GM19193 (cell line): ENCODE measurements around the gene MYO9B.

Experiments
- POLR2A ChIP-seq: IDR thresholded peaks from 4 replicates; pipeline ENCODE4 v1.6.1; 2011; ENCODE audit not compliant: insufficient read depth, insufficient read length; ENCODE audit errors: extremely low read depth

The MYO9B gene

DNA sequence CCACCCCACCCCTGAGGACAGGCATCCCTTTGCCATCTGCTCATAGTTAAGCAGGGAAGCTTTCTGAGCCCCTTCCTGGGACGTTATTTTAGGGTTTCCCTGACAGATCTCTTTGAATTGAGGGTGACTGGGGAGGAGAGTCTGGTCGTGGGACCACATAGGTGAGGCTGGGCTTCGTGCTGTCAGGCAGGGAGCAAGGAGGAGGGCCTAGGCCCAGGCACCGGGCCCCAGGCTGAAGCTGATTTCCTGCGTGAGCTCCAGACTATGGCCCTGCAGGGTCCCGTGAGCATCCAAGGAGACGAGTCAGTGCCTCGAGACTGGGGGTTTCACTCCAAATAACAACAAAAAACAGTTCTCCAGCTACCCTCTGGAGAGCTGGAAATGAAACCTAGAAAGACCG lies 60.4 kb downstream of the MYO9B start:
- TF ChIP-seq POLR2A, result no peak

GRCh38 chr19:17136617-17137016 lies 61.0 kb downstream of the MYO9B start:
- TF ChIP-seq POLR2A, result no peak

DNA sequence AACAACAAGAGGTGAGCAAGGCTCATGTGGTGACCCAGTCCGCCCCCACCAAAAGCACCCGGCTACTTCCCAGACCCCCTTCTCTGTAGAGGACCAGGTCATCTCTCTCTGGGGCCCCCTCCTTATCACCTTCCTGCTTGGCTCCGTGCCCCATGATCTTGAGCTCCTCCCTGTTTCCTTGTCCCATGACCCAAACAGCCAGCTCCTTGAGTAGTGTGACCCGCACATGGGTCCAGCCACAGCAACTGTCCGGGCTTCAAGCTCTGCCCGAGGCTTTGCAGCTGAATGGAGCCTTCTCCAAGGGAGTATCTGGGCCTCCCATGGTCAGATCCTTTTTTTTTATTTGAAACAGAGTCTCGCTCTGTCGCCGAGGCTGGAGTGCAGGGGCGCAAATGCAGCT lies 61.8 kb downstream of the MYO9B start:
- TF ChIP-seq POLR2A, result no peak

- TF ChIP-seq POLR2A, result no peak
These were observed 63.5 kb downstream of the MYO9B start for GRCh38 chr19:17138937-17139598.

GRCh38 chr19:17145546-17146497 lies 70.2 kb downstream of the MYO9B start:
- TF ChIP-seq POLR2A, result no peak

GRCh38 chr19:17148130-17148529 lies 72.6 kb downstream of the MYO9B start:
- TF ChIP-seq POLR2A, result no peak

GRCh38 chr19:17149393-17150135 lies 74.0 kb downstream of the MYO9B start:
- no peak for TF ChIP-seq POLR2A

DNA sequence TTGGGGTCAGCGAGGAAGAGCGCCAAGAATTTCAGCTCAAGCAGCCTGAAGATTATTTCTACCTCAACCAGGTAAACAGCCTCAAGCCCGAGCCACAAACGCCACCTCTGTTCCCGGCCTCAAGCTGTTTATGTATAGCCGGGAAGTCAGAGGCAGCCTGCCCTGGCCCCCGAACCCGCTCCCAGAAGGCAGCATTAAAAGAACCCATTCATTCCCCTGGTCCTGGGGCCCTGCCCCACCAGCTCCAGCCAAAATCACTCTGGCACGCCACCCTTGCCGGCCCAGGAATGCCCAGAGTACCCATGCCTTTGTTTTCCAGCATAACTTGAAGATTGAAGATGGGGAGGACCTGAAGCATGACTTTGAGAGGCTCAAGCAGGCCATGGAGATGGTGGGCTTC lies 78.4 kb downstream of the MYO9B start:
- no peak for TF ChIP-seq POLR2A

DNA sequence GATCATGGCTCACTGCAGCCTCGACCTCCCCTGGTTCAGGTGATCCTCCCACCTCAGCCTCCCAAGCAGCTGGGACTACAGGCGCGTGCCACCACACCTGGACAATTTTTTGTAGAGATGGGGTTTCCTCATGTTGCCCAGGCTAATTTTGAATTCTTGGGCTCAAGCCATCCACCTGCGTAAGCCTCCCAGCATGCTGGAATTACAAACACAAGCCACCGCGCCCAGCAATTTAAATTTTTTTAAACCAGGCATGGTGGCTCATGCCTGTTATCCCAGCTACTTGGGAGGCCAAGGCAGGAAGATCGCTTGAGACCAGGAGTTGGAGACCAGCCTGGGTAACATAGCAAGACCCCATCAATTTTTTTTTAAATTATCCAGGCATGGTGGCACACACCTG lies 79.7 kb downstream of the MYO9B start:
- no peak for TF ChIP-seq POLR2A

DNA sequence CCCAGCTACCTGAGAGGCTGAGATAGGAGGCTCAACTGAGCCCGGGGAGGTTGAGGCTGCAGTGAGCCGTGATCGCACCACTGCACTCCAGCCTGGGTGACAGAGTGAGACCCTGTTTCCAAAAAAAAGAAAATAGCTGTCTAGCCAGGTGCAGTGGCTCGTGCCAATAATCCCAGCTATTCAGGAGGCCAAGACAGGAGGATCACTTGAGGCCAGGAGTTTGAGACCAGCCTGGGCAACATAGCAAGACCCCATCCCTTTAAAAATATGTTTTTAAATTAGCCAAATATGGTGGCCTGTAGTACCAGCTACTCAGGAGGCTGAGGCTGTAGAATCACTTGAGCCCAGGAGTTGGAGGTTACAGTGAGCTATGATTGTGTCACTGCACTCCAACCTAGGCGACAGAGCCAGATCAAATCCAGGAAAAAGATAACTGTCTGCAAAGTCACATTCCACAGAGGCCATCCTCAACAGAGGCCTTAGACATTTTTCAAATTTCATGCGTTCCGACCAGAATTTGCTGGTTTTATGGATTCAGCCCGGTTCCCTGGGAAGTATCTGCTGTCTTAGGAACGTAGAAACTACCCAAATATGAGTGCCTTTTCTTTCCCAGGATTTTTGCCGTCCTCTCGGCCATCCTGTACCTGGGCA lies 80.8 kb downstream of the MYO9B start:
- TF ChIP-seq POLR2A, result no peak

- TF ChIP-seq POLR2A, result no peak
These were observed 81.3 kb downstream of the MYO9B start for GRCh38 chr19:17156947-17157302.

- TF ChIP-seq POLR2A, result no peak
These were observed 83.0 kb downstream of the MYO9B start for GRCh38 chr19:17158584-17158983.

DNA sequence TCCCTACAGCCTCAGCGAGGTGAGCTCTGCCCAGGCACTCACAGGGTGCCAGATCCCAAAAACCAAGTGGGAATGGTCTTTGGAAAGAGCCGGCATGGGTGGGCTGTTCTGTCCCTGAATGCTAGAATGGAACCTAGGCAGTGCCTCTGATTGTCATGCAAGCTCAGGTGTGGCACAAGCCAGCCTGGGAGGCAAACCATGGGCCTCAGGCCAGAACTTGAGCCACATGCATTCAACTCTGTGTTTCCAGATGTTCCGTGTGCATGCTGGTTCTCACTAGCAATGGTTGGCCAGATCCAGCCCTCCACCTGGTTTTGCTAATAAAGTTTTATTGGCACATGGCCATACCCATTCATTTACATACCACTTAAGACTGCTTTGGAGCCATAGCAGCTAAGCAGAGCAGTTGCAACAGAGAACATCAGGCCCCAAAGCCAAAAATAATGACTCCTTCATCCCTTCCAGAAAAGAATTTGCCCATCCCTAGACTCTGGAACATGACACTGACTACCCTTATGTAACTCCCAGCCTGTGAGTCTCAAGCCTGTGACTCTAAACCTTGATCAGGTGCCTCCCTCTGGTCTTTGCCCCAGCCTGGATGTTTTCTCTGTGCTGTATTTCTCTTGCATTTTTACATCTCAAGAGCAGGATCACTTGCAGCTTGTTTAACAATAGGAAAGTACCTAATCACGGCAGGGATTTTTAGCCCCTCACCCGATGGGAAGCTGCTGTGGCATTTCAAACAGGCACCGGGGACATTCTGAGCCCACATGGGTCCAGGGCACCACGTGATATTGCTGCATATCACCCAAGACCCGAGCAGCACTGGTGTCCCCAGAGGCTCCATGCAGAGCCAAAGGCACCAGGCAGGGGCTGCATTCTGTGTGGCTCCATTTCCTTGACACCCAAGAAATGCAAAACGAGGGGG lies 84.2 kb downstream of the MYO9B start:
- no peak for TF ChIP-seq POLR2A

DNA sequence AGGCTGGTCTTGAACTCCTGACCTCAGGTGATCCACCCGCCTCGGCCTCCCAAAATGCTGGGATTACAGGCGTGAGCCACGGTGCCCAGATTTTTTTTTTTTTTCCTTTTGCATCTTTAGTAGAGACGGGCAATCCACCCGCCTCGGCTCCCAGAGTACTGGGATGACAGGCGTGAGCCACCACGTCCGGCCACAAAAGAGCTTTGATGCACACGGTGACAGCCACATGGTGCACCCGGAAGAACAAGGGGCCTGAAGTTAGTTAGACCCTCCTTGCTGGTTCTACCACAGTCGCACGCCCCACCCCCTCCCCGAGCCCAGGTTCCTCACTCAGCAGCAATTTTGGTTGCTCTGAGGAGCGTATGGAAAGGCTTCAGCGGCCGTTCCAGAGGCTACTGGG lies 85.3 kb downstream of the MYO9B start:
- no peak for TF ChIP-seq POLR2A
